ENCODE results near the gene HNRNPM.

HNRNPM gene

DNA sequence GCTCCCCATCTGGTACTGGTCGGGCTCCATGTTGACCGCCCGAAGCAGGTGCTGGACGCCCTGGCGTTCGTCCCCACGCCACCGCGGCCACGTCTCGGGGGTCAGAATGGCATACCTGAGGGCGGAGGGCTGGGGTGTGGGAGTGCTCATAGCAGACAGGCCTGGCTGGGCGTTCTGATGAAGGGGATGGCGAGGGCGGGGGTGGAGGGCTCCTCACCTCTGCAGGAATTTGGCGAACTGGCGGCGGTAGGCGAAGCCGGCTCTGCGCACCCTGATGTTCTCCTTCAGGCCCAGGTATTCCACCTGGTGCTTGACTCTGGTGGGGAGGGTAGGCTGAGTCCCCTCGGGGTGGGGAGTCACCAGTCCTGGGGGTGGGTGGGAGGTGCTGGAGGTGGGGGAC, 91.5 kb downstream of the HNRNPM start:
- DNase-seq (ENCODE audit: low read depth in 1 of 2, low spot score in 1 of 2) = no peak
- no peaks in the 10 kb centered on the region for H3K27me3 ChIP-seq (ENCODE audit: insufficient read depth, poor library complexity, severe bottlenecking)
- no peak overlapping the region for H3K4me3 ChIP-seq (replicated peaks; ENCODE audit: insufficient read depth, low read length)
- TF ChIP-seq, protein P1, sequence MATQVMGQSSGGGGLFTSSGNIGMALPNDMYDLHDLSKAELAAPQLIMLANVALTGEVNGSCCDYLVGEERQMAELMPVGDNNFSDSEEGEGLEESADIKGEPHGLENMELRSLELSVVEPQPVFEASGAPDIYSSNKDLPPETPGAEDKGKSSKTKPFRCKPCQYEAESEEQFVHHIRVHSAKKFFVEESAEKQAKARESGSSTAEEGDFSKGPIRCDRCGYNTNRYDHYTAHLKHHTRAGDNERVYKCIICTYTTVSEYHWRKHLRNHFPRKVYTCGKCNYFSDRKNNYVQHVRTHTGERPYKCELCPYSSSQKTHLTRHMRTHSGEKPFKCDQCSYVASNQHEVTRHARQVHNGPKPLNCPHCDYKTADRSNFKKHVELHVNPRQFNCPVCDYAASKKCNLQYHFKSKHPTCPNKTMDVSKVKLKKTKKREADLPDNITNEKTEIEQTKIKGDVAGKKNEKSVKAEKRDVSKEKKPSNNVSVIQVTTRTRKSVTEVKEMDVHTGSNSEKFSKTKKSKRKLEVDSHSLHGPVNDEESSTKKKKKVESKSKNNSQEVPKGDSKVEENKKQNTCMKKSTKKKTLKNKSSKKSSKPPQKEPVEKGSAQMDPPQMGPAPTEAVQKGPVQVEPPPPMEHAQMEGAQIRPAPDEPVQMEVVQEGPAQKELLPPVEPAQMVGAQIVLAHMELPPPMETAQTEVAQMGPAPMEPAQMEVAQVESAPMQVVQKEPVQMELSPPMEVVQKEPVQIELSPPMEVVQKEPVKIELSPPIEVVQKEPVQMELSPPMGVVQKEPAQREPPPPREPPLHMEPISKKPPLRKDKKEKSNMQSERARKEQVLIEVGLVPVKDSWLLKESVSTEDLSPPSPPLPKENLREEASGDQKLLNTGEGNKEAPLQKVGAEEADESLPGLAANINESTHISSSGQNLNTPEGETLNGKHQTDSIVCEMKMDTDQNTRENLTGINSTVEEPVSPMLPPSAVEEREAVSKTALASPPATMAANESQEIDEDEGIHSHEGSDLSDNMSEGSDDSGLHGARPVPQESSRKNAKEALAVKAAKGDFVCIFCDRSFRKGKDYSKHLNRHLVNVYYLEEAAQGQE (IDR thresholded peaks at IDR 0.05; ENCODE audit: insufficient replicate concordance, low read depth) = no peak
- TF ChIP-seq SPI1 (IDR thresholded peaks at IDR 0.05; ENCODE audit: borderline replicate concordance, low read depth) (no peak), POLR2AphosphoS5 (IDR thresholded peaks at IDR 0.05; ENCODE audit: low read depth) (no peak; the same call in 1 of the 2 replicates), GABPA (IDR thresholded peaks at IDR 0.05; ENCODE audit: low read depth) (no peak)
- TF ChIP-seq, protein P2, sequence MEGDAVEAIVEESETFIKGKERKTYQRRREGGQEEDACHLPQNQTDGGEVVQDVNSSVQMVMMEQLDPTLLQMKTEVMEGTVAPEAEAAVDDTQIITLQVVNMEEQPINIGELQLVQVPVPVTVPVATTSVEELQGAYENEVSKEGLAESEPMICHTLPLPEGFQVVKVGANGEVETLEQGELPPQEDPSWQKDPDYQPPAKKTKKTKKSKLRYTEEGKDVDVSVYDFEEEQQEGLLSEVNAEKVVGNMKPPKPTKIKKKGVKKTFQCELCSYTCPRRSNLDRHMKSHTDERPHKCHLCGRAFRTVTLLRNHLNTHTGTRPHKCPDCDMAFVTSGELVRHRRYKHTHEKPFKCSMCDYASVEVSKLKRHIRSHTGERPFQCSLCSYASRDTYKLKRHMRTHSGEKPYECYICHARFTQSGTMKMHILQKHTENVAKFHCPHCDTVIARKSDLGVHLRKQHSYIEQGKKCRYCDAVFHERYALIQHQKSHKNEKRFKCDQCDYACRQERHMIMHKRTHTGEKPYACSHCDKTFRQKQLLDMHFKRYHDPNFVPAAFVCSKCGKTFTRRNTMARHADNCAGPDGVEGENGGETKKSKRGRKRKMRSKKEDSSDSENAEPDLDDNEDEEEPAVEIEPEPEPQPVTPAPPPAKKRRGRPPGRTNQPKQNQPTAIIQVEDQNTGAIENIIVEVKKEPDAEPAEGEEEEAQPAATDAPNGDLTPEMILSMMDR (IDR thresholded peaks at IDR 0.05; ENCODE audit: insufficient read depth, low read length) = no peak
- no peak overlapping the region for H3K27ac ChIP-seq (replicated peaks)

DNA sequence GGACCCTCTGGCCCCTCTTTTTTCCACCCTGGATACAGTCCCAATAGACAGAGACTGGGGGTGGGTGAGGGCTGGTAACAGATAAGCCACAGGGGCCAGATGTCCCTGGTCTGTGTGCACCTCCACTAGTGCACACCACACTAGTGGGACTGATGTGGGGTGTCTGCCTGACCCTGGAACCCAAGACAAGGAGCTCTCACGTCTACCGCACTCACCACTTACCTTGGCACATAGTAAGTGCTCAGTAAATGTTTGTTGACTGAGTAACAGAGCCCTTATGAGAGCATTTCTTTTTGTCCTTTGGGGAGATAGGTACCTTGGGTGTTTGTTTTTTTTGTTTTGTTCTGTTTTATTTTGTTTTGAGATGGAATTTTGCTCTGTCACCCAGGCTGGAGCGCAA, 92.3 kb downstream of the HNRNPM start:
- Histone ChIP-seq H3K27ac (replicated peaks) (no peak overlapping the region), H3K4me3 (replicated peaks; ENCODE audit: insufficient read depth, low read length) (no peak overlapping the region), H3K27me3 (ENCODE audit: insufficient read depth, poor library complexity, severe bottlenecking) (no peaks in the 10 kb centered on the region)
- DNase-seq (ENCODE audit: low read depth in 1 of 2, low spot score in 1 of 2) = no peak
- TF ChIP-seq GABPA (IDR thresholded peaks at IDR 0.05; ENCODE audit: low read depth) (no peak), SPI1 (IDR thresholded peaks at IDR 0.05; ENCODE audit: borderline replicate concordance, low read depth) (no peak), POLR2AphosphoS5 (IDR thresholded peaks at IDR 0.05; ENCODE audit: low read depth) (no peak)
- TF ChIP-seq, protein P2 (IDR thresholded peaks at IDR 0.05; ENCODE audit: insufficient read depth, low read length) = no peak
- TF ChIP-seq, protein P1 (IDR thresholded peaks at IDR 0.05; ENCODE audit: insufficient replicate concordance, low read depth) = no peak

Measured in HL-60 (cell line).